Stimulated activated CD8-positive, alpha-beta memory T cell treated with anti-CD3 and anti-CD28 coated beads, Interleukin-15, amount 100 ng/mL, for 1 hour (primary cell): ENCODE measurements around the gene PCDH9.
"Not testable (repeated sequence)": the region's sequence is repeated elsewhere in the genome, so short reads cannot be mapped to it uniquely, and the experiment has no call there.

Source experiments
- DNase-seq: peaks from one replicate; pipeline ENCODE4 v3.0.0-alpha.2; 2020; ENCODE audit warnings: low read depth

PCDH9 gene

DNA sequence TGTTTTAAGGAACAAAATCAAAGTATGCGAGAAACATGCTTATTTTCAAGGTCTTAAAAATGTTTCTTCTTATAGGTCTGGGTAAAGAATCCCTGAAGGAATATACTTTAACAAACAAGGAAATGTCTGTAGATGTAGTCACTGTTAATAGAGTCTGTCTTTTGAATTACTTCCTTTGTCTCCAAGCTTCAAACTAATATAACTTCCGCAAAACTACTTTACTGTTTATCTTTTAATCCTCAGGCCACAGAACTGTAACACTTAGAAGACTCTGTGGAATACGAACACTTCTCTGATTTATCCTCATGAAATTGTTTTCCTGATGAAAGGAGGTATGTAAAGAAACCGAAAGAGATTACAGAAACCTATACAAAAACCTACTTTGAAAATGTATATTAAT lies 316.0 kb downstream of the PCDH9 start:
- no peak for DNase-seq

- no peak for DNase-seq
Measured at GRCh38 chr13:66911411-66911939, 318.7 kb downstream of the PCDH9 start.

- no peak for DNase-seq
Measured at GRCh38 chr13:66899955-66900354, 330.2 kb downstream of the PCDH9 start.

DNA sequence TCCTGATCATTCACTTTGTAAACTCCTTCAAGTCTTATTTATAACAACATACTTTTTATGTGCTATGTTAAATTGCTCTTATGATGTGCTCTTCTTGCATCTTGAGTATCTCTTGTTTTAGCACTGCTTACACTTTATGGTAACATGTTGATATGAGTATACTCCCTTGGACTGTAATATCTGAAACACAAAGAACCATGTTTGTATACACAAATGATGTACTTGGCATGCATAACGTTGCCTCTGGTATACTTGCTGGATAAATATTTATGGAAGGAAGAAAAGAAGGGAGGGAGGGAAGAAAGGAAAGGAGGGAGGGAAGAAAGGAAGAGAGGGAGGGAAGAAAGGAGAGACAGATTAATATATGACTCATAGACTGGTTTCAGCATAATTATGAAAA lies 333.2 kb downstream of the PCDH9 start:
- DNase-seq: no peak

- no peak for DNase-seq
Measured at GRCh38 chr13:66895780-66896179, 334.4 kb downstream of the PCDH9 start.

GRCh38 chr13:66895320-66895719 lies 334.8 kb downstream of the PCDH9 start:
- no peak for DNase-seq

DNA sequence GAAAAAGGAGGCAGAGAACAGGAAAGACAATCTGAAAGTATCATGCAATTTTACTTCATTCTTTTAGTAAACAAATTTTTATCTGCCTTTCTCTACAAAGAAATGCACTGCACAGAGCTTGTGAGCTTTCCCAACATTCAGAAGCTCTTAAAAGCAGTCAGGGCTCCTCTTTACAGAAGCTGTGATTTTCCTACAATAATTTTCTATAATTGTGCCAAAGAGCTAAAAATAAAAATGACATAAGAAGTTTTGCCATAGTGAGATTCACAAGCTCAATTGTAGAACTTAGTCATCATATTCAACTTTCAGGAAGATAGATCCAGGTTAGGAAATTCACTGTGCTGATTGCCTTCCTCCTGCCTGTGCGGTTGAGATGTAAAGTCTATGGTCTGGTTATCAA lies 341.4 kb downstream of the PCDH9 start:
- no peak for DNase-seq

GRCh38 chr13:66887088-66887487 lies 343.0 kb downstream of the PCDH9 start:
- DNase-seq: no peak

DNA sequence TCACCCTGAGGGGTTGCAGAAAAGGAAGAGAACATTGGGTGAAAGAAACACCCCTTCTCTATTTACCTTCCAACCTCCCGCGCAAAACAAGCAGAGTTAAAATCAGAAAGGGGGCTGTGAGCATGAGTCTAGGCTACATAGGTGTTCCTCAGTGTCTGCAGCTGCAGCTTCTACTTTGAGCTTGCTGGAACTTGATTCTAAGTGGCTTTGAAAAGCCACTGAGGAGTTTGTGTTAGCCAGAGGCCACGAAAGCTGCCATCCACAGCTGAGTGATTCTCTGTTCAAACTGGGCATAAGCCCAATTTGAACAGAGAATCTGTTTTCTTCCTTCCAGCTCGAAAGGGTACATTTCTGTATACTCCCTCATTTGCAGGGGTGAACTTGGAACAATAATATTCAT lies 343.9 kb downstream of the PCDH9 start:
- DNase-seq: no peak

DNA sequence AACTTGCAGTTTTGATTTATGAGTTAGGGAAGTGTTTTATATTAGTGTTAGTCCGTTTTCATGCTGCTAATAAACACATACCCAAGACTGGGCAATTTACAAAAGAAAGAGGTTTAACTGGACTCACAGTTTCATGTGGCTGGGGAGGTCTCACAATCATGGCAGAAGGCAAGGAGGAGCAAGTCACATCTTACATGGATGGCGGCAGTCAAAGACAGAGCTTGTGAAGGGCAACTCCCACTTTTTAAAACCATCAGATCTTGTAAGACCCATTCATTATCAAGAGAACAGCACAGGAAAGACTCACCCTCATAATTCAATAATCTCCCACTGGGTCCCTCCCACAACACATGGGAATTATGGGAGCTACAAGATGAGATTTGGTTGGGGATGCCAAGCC lies 349.0 kb downstream of the PCDH9 start:
- DNase-seq: not testable (repeated sequence)

- DNase-seq: no peak
Measured at GRCh38 chr13:66879988-66880387, 350.1 kb downstream of the PCDH9 start.

DNA sequence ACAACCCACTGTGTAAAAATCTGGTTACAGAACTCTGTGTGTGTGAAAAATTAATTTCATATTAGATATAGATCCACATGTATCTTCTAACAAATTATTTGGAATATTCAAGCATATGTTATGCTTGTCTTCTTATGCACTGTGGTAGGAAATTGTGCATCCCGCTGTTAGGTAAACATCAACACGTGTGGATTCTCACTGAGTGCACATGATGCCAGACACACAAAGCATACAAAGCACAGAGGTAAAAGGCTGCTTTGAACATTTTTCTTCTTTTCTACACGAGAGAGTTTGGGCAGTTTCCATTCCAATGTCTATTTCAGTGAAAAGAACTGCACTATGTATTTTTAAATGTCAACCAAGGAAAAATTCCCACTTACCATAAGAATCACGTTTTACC lies 354.9 kb downstream of the PCDH9 start:
- no peak for DNase-seq

DNA sequence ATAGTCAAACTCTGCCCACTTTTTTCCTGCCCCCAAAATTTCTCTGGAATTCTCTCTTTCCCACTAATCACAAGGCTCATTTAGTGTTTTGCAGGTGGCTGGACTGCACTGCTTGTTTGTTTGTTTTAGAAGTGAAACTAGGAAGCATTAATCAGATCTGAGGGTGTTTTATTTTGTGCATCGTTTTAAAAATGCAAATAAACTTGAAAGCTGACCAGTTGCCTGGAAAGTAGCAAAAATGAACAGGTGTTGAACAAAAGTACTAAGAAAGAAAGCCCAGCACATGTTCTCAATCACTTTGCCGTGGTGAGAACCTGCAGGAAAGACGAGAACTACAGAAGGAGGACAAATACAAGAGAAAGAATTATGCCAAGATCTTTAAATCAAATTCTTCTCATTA lies 365.5 kb downstream of the PCDH9 start:
- no peak for DNase-seq

DNA sequence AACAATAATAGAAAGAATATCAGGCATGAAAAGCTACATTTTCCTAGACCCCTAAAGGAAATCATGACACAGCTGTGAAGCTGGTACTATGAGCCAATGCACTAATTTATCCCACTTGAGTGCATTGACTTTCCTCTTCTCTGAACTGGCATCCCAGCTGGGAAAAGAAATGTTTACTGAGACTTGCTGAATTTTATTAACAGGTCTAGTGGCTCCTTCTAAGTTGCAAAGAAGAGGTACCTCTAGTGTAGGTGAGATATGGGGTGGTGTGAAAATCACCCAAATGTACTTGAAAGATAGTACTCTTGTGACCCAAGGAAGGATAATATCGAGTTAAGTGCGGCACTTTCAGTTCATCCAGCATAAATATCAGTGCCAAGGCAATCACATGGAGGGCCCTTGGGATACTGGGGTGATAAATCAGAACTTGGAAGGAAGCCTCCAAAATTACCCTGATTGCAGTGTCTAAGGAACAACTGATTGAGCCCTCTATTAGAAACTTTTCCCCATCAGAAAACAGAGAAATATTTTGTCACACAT lies 369.2 kb downstream of the PCDH9 start:
- no peak for DNase-seq

GRCh38 chr13:66859934-66860877 lies 369.9 kb downstream of the PCDH9 start:
- no peak for DNase-seq

DNA sequence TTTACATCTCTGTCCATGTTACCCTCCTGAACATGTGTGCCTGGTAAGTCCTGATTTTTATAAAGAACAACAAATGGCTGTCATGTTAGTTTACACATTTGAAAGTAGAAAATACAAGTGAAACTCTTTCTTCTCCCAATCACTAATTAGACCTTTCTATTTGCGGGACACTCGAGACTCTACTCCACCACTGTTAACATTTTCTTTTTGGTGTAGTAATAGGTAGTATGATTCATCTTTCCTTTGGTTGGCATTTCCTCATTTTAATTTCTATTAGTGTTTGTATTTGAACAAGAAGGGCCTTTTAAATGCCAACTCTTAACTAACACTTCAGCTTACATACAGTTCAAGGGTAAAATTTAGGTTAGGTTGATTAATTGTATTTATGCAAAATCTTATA lies 371.1 kb downstream of the PCDH9 start:
- DNase-seq: no peak

DNA sequence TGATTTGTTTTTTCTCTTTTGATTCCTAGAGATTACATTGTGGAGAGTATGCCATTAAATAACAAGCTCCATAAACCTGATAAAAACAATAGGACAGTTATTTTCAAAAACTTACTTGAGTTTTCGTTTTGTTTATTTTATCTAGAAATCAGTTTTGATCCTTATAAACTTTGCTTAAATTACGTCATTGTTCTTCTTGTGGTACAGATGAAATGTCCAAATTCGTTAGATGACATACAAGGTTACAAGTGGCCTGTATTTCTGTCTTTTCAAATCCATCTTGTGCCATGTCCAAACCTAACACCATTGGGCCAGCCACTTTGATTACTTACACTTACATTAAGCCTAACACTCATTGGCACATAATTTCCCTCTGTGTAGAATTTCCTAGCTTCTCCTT lies 372.0 kb downstream of the PCDH9 start:
- DNase-seq: no peak

DNA sequence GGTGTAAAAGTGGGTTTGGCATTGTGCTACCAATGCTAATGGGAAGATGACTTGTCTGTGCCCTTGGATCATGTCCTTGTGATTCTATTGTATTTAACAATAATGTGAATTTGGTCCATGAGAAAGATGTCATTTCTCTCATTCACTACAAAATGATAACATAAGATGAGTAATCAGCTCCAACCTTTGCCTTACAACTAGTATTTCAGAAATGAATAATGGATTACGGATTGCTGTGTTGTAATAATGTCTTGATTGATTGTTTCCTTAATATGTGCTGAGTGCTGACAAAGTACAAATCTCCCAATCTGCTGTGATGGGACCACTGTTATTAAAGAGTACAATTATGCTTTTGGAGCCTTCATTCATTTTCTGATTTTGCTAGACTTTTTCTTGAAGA lies 375.0 kb downstream of the PCDH9 start:
- DNase-seq: no peak

GRCh38 chr13:66853564-66853963 lies 376.6 kb downstream of the PCDH9 start:
- DNase-seq: no peak

DNA sequence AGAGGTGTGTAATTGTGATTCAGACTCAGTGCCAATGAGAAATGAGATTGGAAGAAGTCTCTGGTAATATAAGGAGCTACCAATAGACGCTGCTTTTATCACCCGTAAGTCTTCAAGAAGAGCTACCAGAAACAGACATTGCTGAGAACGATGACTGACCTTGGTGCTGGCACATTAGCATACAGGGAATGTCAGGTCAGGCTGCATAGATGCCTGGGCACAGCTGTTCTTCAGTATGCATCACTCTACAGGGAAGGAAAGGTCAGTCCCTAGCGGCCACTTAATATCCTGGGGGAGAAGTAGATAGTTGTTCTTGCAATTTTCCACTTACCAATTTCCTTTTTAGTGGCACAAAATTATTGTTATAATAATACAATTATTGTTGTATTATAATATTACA lies 380.4 kb downstream of the PCDH9 start:
- no peak for DNase-seq

GRCh38 chr13:66847541-66847940 lies 382.6 kb downstream of the PCDH9 start:
- DNase-seq: no peak

DNA sequence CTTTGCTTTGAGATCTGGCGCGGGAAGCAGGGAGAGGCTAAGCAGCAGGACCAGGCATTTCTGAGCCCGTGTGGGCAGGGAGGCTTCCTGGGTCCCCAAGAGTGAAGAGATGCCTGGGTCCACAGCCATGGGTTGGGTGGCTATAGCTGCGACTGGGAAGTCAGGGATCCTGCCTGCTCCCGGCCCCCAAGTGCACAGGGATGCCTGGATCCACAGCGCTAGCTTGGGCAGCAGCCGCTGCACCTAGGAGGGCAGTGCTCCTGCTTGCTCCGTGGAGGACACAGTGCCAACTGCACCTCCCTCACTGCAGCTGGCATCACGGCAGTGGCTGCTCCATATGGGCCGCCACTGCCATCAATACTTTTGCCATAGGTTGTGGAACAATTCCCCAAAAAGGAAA lies 384.7 kb downstream of the PCDH9 start:
- DNase-seq: no peak

- no peak for DNase-seq
Measured at GRCh38 chr13:66844933-66845332, 385.2 kb downstream of the PCDH9 start.

- no peak for DNase-seq
Measured at GRCh38 chr13:66842766-66843165, 387.4 kb downstream of the PCDH9 start.
